ENCODE measurements around the gene PIP4P1. TPM values are rescaled to one million over a fixed set of nuclear protein-coding genes. Genes with fewer than 3 reads are reported as not detected.
"Not testable (repeated sequence)": the region's sequence is repeated elsewhere in the genome, so short reads cannot be mapped to it uniquely, and the experiment has no call there.

Gene PIP4P1
- 19.1 TPM for polyA plus RNA-seq (2013, experiment 1 of 2)
- 19.4 TPM for polyA plus RNA-seq (2013, experiment 2 of 2)

DNA sequence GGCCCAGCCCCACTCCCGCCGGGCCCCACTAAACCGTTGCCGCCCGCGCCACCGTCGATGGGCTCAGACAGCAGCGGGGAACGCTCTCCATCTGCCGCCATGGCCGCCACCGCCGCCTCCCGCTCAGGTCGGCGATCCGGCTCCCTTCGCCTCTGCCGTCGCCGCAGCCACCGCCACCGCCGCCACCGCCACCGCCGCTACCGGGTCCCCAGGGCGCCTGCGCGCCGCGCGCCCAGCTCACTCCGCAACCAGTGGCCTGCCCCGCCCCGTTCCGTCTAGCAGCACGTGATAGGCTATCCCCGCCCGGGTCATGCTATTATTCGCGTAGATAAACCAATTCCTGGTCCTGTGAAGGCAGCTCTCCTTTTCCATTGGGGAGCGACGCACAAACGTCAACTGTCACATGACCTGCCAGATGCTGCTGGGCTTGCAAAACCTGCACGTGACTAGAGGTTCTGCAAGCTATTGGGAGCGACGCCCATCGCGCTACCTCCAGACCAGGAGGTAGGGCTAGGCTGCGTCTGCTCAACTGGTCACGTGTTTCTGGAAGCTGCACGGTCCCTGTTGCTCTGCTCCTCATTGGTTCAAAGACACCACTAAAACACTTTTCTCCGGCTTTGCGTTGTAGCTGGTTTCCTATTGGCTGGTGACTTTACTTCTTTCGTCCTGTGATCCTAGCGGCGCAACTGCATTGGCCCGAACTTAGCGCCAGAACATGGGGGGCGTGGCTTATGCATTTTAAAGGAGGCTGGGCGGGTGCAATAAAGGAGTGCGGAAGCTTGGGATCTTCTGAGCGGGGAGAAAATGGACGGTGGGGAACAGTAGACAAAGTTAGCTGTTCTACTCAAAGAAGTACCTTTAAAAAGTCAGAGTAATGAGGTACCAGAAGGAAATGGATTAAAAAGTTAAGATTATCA is at the start of gene PIP4P1:
Gene PIP4P1 (minus strand): TSS at position 210 of the 917 bp plus-strand sequence. CDS start 109 bp downstream, at position 101.
- peak within 1 kb of the TSS; percentile 86 for H3K9ac ChIP-seq (ENCODE audit: low read length)
- H3K4me3 ChIP-seq (ENCODE audit: low read length) = peak within 1 kb of the TSS; percentile 80
- H4K8ac ChIP-seq (ENCODE audit: low read depth, low read length) = peak within 1 kb of the TSS; percentile 82
- H3K27ac ChIP-seq (ENCODE audit: low read depth, low read length) = peak within 1 kb of the TSS; percentile 82
- H3K56ac ChIP-seq (ENCODE audit: low read length) = peak within 1 kb of the TSS; percentile 95
- peaks cover 5% of the 10 kb centered on the region for H3K36me3 ChIP-seq (ENCODE audit: control insufficient read depth, insufficient read depth, low read length)
- H3K79me1 ChIP-seq (ENCODE audit: low read length) = peaks cover 8% of the 10 kb centered on the region
- H2BK15ac ChIP-seq (replicated peaks; ENCODE audit: low read depth) = no peak within 1 kb of the TSS
- peak within 1 kb of the TSS; percentile 24 for H2BK5ac ChIP-seq (ENCODE audit: low read length)
- H4K5ac ChIP-seq (ENCODE audit: low read length) = peak within 1 kb of the TSS; percentile 99
- peaks cover 18% of the 10 kb centered on the region for H3K79me2 ChIP-seq (ENCODE audit: control insufficient read depth, insufficient read depth, low read length)
- H3K4me2 ChIP-seq (ENCODE audit: low read length) = peak within 1 kb of the TSS; percentile 87
- H3K4me1 ChIP-seq (ENCODE audit: control insufficient read depth, low read depth, low read length) = peaks cover 3% of the 10 kb centered on the region
- no peak within 1 kb of the TSS for H3K23ac ChIP-seq (ENCODE audit: low read length)
- no CpG with 5 or more reads among the region's 67 CpGs for WGBS (ENCODE audit: extremely low coverage, insufficient coverage, low lambda C conversion rate)
- peak within 1 kb of the TSS; percentile 49 for H3K4ac ChIP-seq (ENCODE audit: low read depth, low read length)
- peak within 1 kb of the TSS; percentile 44 for H3K18ac ChIP-seq (ENCODE audit: low read length)
- no peaks in the 10 kb centered on the region for H3K27me3 ChIP-seq (ENCODE audit: insufficient read depth, low read length, poor library complexity)
- DNase-seq = peak; percentile 100
- H2BK120ac ChIP-seq (ENCODE audit: low read depth, low read length) = no peak within 1 kb of the TSS
- peak within 1 kb of the TSS; percentile 37 for H2AK5ac ChIP-seq (ENCODE audit: low read length)

DNA sequence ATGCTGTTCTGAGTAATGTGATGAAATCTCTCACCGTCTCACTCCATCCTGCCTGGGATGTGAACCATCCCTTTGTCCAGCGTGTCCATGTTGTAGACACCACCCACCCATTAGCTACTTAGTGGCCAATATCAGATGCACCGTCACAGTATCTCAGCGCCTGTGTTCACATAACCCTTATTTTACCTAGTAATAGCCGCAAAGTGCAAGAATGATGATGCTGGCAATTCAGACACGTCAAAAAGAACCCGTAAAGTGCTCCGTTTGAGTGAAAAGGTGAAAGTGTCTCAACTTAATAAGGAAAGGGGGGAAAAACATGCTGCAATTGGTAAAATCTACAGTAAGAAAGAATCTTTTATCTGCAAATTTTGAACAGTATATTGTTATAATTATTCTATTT is 47.1 kb upstream of the PIP4P1 start:
- Histone ChIP-seq H3K27ac (ENCODE audit: low read depth, low read length) (no peak overlapping the region), H4K8ac (ENCODE audit: low read depth, low read length) (no peak overlapping the region), H2AK5ac (ENCODE audit: low read length) (no peak overlapping the region), H3K36me3 (ENCODE audit: control insufficient read depth, insufficient read depth, low read length) (no peaks in the 10 kb centered on the region), H3K79me2 (ENCODE audit: control insufficient read depth, insufficient read depth, low read length) (no peaks in the 10 kb centered on the region), H3K9ac (ENCODE audit: low read length) (no peak overlapping the region), H3K79me1 (ENCODE audit: low read length) (no peaks in the 10 kb centered on the region), H3K4ac (ENCODE audit: low read depth, low read length) (no peak overlapping the region), H2BK5ac (ENCODE audit: low read length) (no peak overlapping the region), H2BK120ac (ENCODE audit: low read depth, low read length) (no peak overlapping the region), H3K4me1 (ENCODE audit: control insufficient read depth, low read depth, low read length) (peaks cover 8% of the 10 kb centered on the region), H3K23ac (ENCODE audit: low read length) (no peak overlapping the region), H4K5ac (ENCODE audit: low read length) (no peak overlapping the region), H3K56ac (ENCODE audit: low read length) (no peak overlapping the region), H3K18ac (ENCODE audit: low read length) (no peak overlapping the region), H3K27me3 (ENCODE audit: insufficient read depth, low read length, poor library complexity) (no peaks in the 10 kb centered on the region), H2BK15ac (replicated peaks; ENCODE audit: low read depth) (no peak overlapping the region), H3K4me2 (ENCODE audit: low read length) (no peak overlapping the region), H3K4me3 (ENCODE audit: low read length) (no peak overlapping the region)
- no peak for DNase-seq
- WGBS (ENCODE audit: extremely low coverage, insufficient coverage, low lambda C conversion rate) = no CpG with 5 or more reads among the region's 8 CpGs

DNA sequence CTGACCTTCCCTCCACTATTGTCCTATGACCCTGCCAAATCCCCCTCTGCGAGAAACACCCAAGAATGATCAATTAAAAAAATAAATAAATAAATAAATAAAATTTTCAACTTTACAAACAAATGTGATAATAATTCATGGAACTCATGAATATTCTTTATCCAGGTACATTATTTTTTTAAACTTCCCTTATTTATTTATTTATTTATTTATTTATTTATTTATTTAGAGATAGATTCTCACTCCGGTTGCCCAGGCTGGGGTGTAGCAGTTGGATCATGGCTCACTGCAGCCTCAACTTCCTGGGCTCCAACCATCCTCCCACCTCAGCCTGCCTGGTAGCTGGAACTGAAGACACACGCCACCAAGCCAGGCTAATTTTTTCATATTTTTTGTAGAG is 46.3 kb upstream of the PIP4P1 start:
- not testable (repeated sequence) for H3K79me2 ChIP-seq (ENCODE audit: control insufficient read depth, insufficient read depth, low read length); H3K27me3 ChIP-seq (ENCODE audit: insufficient read depth, low read length, poor library complexity); H3K79me1 ChIP-seq (ENCODE audit: low read length); H4K5ac ChIP-seq (ENCODE audit: low read length); H3K4me2 ChIP-seq (ENCODE audit: low read length); H2BK120ac ChIP-seq (ENCODE audit: low read depth, low read length); H3K27ac ChIP-seq (ENCODE audit: low read depth, low read length); DNase-seq; H2BK15ac ChIP-seq (replicated peaks; ENCODE audit: low read depth); H3K4me3 ChIP-seq (ENCODE audit: low read length); H3K4me1 ChIP-seq (ENCODE audit: control insufficient read depth, low read depth, low read length); H3K36me3 ChIP-seq (ENCODE audit: control insufficient read depth, insufficient read depth, low read length); H2AK5ac ChIP-seq (ENCODE audit: low read length); H3K23ac ChIP-seq (ENCODE audit: low read length); H2BK5ac ChIP-seq (ENCODE audit: low read length); H3K56ac ChIP-seq (ENCODE audit: low read length); H3K4ac ChIP-seq (ENCODE audit: low read depth, low read length); H3K9ac ChIP-seq (ENCODE audit: low read length); H3K18ac ChIP-seq (ENCODE audit: low read length); H4K8ac ChIP-seq (ENCODE audit: low read depth, low read length)
- WGBS (ENCODE audit: extremely low coverage, insufficient coverage, low lambda C conversion rate) = no CpG with 5 or more reads among the region's 3 CpGs

DNA sequence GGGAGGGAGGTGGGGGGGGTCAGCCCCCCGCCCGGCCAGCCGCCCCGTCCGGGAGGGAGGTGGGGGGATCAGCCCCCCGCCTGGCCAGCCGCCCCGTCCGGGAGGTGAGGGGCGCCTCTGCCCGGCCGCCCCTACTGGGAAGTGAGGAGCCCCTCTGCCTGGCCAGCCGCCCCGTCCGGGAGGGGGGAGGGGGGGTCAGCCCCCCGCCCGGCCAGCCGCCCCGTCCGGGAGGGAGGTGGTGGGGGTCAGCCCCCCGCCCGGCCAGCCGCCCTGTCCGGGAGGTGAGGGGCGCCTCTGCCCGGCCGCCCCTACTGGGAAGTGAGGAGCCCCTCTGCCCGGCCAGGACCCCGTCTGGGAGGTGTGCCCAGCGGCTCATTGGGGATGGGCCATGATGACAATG is 45.5 kb upstream of the PIP4P1 start:
- H3K27me3 ChIP-seq (ENCODE audit: insufficient read depth, low read length, poor library complexity); H3K56ac ChIP-seq (ENCODE audit: low read length); H2AK5ac ChIP-seq (ENCODE audit: low read length); H3K36me3 ChIP-seq (ENCODE audit: control insufficient read depth, insufficient read depth, low read length); H4K5ac ChIP-seq (ENCODE audit: low read length); H3K27ac ChIP-seq (ENCODE audit: low read depth, low read length); H2BK15ac ChIP-seq (replicated peaks; ENCODE audit: low read depth); H3K79me2 ChIP-seq (ENCODE audit: control insufficient read depth, insufficient read depth, low read length); DNase-seq; H2BK5ac ChIP-seq (ENCODE audit: low read length); H3K4me1 ChIP-seq (ENCODE audit: control insufficient read depth, low read depth, low read length); H4K8ac ChIP-seq (ENCODE audit: low read depth, low read length); H3K4ac ChIP-seq (ENCODE audit: low read depth, low read length); H3K4me3 ChIP-seq (ENCODE audit: low read length); H3K18ac ChIP-seq (ENCODE audit: low read length); H3K79me1 ChIP-seq (ENCODE audit: low read length); H3K23ac ChIP-seq (ENCODE audit: low read length); H3K4me2 ChIP-seq (ENCODE audit: low read length); H2BK120ac ChIP-seq (ENCODE audit: low read depth, low read length); H3K9ac ChIP-seq (ENCODE audit: low read length): not testable (repeated sequence)
- no CpG with 5 or more reads among the region's 30 CpGs for WGBS (ENCODE audit: extremely low coverage, insufficient coverage, low lambda C conversion rate)

DNA sequence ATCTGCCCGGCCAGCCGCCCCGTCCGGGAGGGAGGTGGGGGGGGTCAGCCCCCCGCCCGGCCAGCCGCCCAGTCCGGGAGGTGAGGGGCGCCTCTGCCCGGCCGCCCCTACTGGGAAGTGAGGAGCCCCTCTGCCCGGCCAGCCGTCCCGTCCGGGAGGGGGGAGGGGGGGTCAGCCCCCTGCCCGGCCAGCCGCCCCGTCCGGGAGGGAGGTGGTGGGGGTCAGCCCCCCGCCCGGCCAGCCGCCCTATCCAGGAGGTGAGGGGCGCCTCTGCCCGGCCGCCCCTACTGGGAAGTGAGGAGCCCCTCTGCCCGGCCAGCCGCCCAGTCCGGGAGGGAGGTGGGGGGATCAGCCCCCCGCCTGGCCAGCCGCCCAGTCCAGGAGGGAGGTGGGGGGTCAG is 45.0 kb upstream of the PIP4P1 start:
- H3K27ac ChIP-seq (ENCODE audit: low read depth, low read length); H3K4me1 ChIP-seq (ENCODE audit: control insufficient read depth, low read depth, low read length); H4K5ac ChIP-seq (ENCODE audit: low read length); H2BK15ac ChIP-seq (replicated peaks; ENCODE audit: low read depth); H4K8ac ChIP-seq (ENCODE audit: low read depth, low read length); H3K4me2 ChIP-seq (ENCODE audit: low read length); H3K56ac ChIP-seq (ENCODE audit: low read length); H2AK5ac ChIP-seq (ENCODE audit: low read length); H3K4me3 ChIP-seq (ENCODE audit: low read length); DNase-seq; H3K18ac ChIP-seq (ENCODE audit: low read length); H3K79me1 ChIP-seq (ENCODE audit: low read length); H3K36me3 ChIP-seq (ENCODE audit: control insufficient read depth, insufficient read depth, low read length); H2BK5ac ChIP-seq (ENCODE audit: low read length); H3K4ac ChIP-seq (ENCODE audit: low read depth, low read length); H3K27me3 ChIP-seq (ENCODE audit: insufficient read depth, low read length, poor library complexity); H3K23ac ChIP-seq (ENCODE audit: low read length); H2BK120ac ChIP-seq (ENCODE audit: low read depth, low read length); H3K9ac ChIP-seq (ENCODE audit: low read length); H3K79me2 ChIP-seq (ENCODE audit: control insufficient read depth, insufficient read depth, low read length): not testable (repeated sequence)
- no CpG with 5 or more reads among the region's 30 CpGs for WGBS (ENCODE audit: extremely low coverage, insufficient coverage, low lambda C conversion rate)

Data from mesendoderm (in vitro differentiated cells).